Measurements from ENCODE around the gene KNSTRN.

- TF ChIP-seq EP300 (IDR thresholded peaks at IDR 0.05) (no peak), RNF2 (IDR thresholded peaks at IDR 0.05; ENCODE audit: borderline replicate concordance, low read depth) (no peak), POLR2A (IDR thresholded peaks at IDR 0.05; ENCODE audit: low read length) (no peak), CTCF (IDR thresholded peaks at IDR 0.05) (no peak), ZNF302 (CRISPR knock-in tag; IDR thresholded peaks at IDR 0.05) (no peak)
These were observed 45.7 kb downstream of the KNSTRN start for GRCh38 chr15:40428185-40428584.

All from A549 (cell line).